ENCODE results near the gene PTRHD1. TPM values are rescaled to one million over a fixed set of nuclear protein-coding genes. Genes with fewer than 3 reads are reported as not detected.

Gene PTRHD1
- total and polyA plus RNA-seq, 8 donors, result 8.4 to 41.0 (median 22.8) TPM

GRCh38 chr2:24766609-24767008, 26.6 kb downstream of the PTRHD1 start:
- Histone ChIP-seq H3K27ac (no peak overlapping the region), H3K4me3 (no peak overlapping the region), H3K4me1 (no peaks in the 10 kb centered on the region), H3K9me3 (no peaks in the 10 kb centered on the region), H3K36me3 (peaks cover 21 to 90% (median 84%) of the 10 kb centered on the region in 4 donors), H3K27me3 (no peaks in the 10 kb centered on the region)
- 63 to 80% (median 76%) methylated on average over 6 of the region's 6 CpGs for WGBS, 5 donors
- TF ChIP-seq EP300 (IDR thresholded peaks at IDR 0.05) (no peak), POLR2AphosphoS5 (IDR thresholded peaks at IDR 0.05) (no peak), POLR2A (IDR thresholded peaks at IDR 0.05) (no peak), CTCF (IDR thresholded peaks at IDR 0.05) (no peak)
- no peak for DNase-seq
- intact Hi-C loops (cut with DNase I; ENCODE audit: low total_unique reads), result no loop called here

- intact Hi-C loops (cut with DNase I; ENCODE audit: low total_unique reads), result no loop called here
- 91 to 97% (median 95%) methylated on average over 4 of the region's 4 CpGs for WGBS, 5 donors
- peaks cover 17 to 96% (median 91%) of the 10 kb centered on the region in 4 donors for H3K36me3 ChIP-seq
Measured at GRCh38 chr2:24763843-24764242, 29.3 kb downstream of the PTRHD1 start.

GRCh38 chr2:24762518-24762917, 30.7 kb downstream of the PTRHD1 start:
- no peak for DNase-seq
- 48 to 66% (median 54%) methylated on average over 2 of the region's 2 CpGs for WGBS, 5 donors
- peaks cover 19 to 96% (median 91%) of the 10 kb centered on the region in 4 donors for H3K36me3 ChIP-seq
- no peak overlapping the region for H3K4me3 ChIP-seq
- H3K4me1 ChIP-seq, result no peaks in the 10 kb centered on the region
- H3K27ac ChIP-seq, result no peak overlapping the region
- H3K9me3 ChIP-seq, result no peaks in the 10 kb centered on the region
- intact Hi-C loops (cut with DNase I; ENCODE audit: low total_unique reads), result no loop called here
- no peaks in the 10 kb centered on the region for H3K27me3 ChIP-seq
- TF ChIP-seq CTCF (IDR thresholded peaks at IDR 0.05) (no peak), POLR2AphosphoS5 (IDR thresholded peaks at IDR 0.05) (no peak), POLR2A (IDR thresholded peaks at IDR 0.05) (no peak), EP300 (IDR thresholded peaks at IDR 0.05) (no peak)

More at GRCh38 chr2:24763843-24764242, 29.3 kb downstream of the PTRHD1 start:
- no peak overlapping the region for H3K27ac ChIP-seq
- no peaks in the 10 kb centered on the region for H3K4me1 ChIP-seq
- no peaks in the 10 kb centered on the region for H3K9me3 ChIP-seq
- TF ChIP-seq POLR2A (IDR thresholded peaks at IDR 0.05) (no peak), CTCF (IDR thresholded peaks at IDR 0.05) (no peak), POLR2AphosphoS5 (IDR thresholded peaks at IDR 0.05) (no peak), EP300 (IDR thresholded peaks at IDR 0.05) (no peak)
- H3K4me3 ChIP-seq, result no peak overlapping the region
- DNase-seq, result no peak
- no peaks in the 10 kb centered on the region for H3K27me3 ChIP-seq

GRCh38 chr2:24761866-24762265, 31.3 kb downstream of the PTRHD1 start:
- TF ChIP-seq EP300 (IDR thresholded peaks at IDR 0.05) (no peak), POLR2A (IDR thresholded peaks at IDR 0.05) (no peak), CTCF (IDR thresholded peaks at IDR 0.05) (no peak), POLR2AphosphoS5 (IDR thresholded peaks at IDR 0.05) (no peak)

More at GRCh38 chr2:24761866-24762265, 31.3 kb downstream of the PTRHD1 start:
- Histone ChIP-seq H3K27ac (no peak overlapping the region), H3K36me3 (peaks cover 19 to 96% (median 92%) of the 10 kb centered on the region in 4 donors), H3K4me3 (no peak overlapping the region), H3K27me3 (no peaks in the 10 kb centered on the region), H3K9me3 (no peaks in the 10 kb centered on the region), H3K4me1 (no peaks in the 10 kb centered on the region)
- intact Hi-C loops (cut with DNase I; ENCODE audit: low total_unique reads), result no loop called here
- WGBS, 5 donors, result 80 to 96% (median 93%) methylated on average over 5 of the region's 5 CpGs
- no peak for DNase-seq

Measured in stomach (tissue), 9 donors.